H1 (cell line): Measurements from ENCODE around the gene KRT1. TPM values are rescaled to one million over a fixed set of nuclear protein-coding genes. Genes with fewer than 3 reads are reported as not detected.

Experiments used
- CTCF ChIA-PET: fragments of 300-600 bp; sonication (Branson Sonifier 250); formaldehyde crosslinking; loops from one replicate; lab custom pipeline; 2021; ENCODE audit not compliant: partially characterized antibody; lab: Charles Lee
- POLR2A ChIA-PET: fragments of 300-600 bp; sonication (Branson Sonifier 250); formaldehyde crosslinking; loops from one replicate; lab custom pipeline; 2021; ENCODE audit warnings: inconsistent platforms; ENCODE audit not compliant: partially characterized antibody; lab: Charles Lee
- DNase-seq, 2 experiments: peaks; one replicate each; pipeline versions ENCODE4 v3.0.0 to v3.0.0-alpha.2; 2010 to 2022; ENCODE audit warnings: low spot score in 2 of 2, low read depth in 1 of 2, mixed read lengths in 1 of 2
- FAIRE-seq: peaks from 2 replicates; lab custom pipeline; 2011; peaks lifted over from hg19 to GRCh38; lab: Jason Lieb, UNC
- H2AFZ ChIP-seq: 2 replicates; pipeline ENCODE4 v1.8.1; 2012; ENCODE audit warnings: low read length, inconsistent platforms
- H2AK5ac ChIP-seq: 2 replicates; pipeline ENCODE4 v1.6.1; 2013; ENCODE audit warnings: low read depth, low read length
- H2BK120ac ChIP-seq: replicated peaks from 2 replicates; pipeline ENCODE3; 2013; ENCODE audit warnings: low read depth, low read length, inconsistent platforms
- H2BK12ac ChIP-seq: 2 replicates; pipeline ENCODE4 v1.6.1; 2013; ENCODE audit warnings: low read depth, low read length
- H2BK15ac ChIP-seq: 2 replicates; pipeline ENCODE4 v1.6.1; 2013; ENCODE audit warnings: low read length
- H2BK20ac ChIP-seq: 2 replicates; pipeline ENCODE4 v1.6.1; 2013; ENCODE audit warnings: low read length
- H2BK5ac ChIP-seq: 2 replicates; pipeline ENCODE4 v1.6.1; 2013; ENCODE audit warnings: low read depth, low read length
- H3K14ac ChIP-seq: 2 replicates; pipeline ENCODE4 v1.6.1; 2013; ENCODE audit warnings: inconsistent platforms; ENCODE audit not compliant: insufficient read length
- H3K18ac ChIP-seq: 2 replicates; pipeline ENCODE4 v1.6.1; 2013; ENCODE audit warnings: low read length; ENCODE audit errors: extremely low read depth
- H3K23ac ChIP-seq: 2 replicates; pipeline ENCODE4 v1.6.1; 2013; ENCODE audit warnings: inconsistent platforms; ENCODE audit not compliant: insufficient read length
- H3K23me2 ChIP-seq: 2 replicates; pipeline ENCODE4 v1.6.1; 2013; ENCODE audit warnings: low read depth, low read length
- H3K27ac ChIP-seq: 2 replicates; pipeline ENCODE4 v1.6.1; 2011; ENCODE audit warnings: low read depth, low read length, inconsistent platforms
- H3K27me3 ChIP-seq, 4 experiments: replicated peaks in 1 of 4; 1 replicate in 1 of 4; 2 replicates in 3 of 4; pipeline versions ENCODE4 v1.6.1 to v1.8.1; 2011 to 2013; ENCODE audit warnings: low read length in 3 of 4, mild to moderate bottlenecking in 3 of 4, inconsistent platforms in 2 of 4, mixed read lengths in 2 of 4, moderate library complexity in 1 of 4; ENCODE audit not compliant: control insufficient read depth in 3 of 4, insufficient read depth in 3 of 4; ENCODE audit errors: extremely low read depth in 1 of 4
- H3K36me3 ChIP-seq, 4 experiments: 2 replicates each; pipeline versions ENCODE4 v1.6.1 to v1.8.1; 2011 to 2013; ENCODE audit warnings: mild to moderate bottlenecking in 4 of 4, low read length in 3 of 4, moderate library complexity in 2 of 4, control low read depth in 1 of 4, inconsistent platforms in 1 of 4; ENCODE audit not compliant: insufficient read depth in 4 of 4, control insufficient read depth in 2 of 4
- H3K4ac ChIP-seq: replicated peaks from 2 replicates; pipeline ENCODE3; 2013; ENCODE audit warnings: low read length, low read depth, mixed read lengths, inconsistent platforms; ENCODE audit not compliant: insufficient read length
- H3K4me1 ChIP-seq, 4 experiments: replicated peaks in 1 of 4; 1 replicate in 1 of 4; 2 replicates in 3 of 4; pipeline versions ENCODE4 v1.6.1 to v1.8.1; 2011 to 2013; ENCODE audit warnings: low read length in 3 of 4, inconsistent platforms in 2 of 4, mixed read lengths in 1 of 4; ENCODE audit not compliant: insufficient read depth in 4 of 4, control insufficient read depth in 3 of 4
- H3K4me2 ChIP-seq, 2 experiments: 2 replicates each; pipeline versions ENCODE4 v1.6.1 to v1.8.1; 2011 to 2013; ENCODE audit warnings: low read depth in 2 of 2, low read length in 2 of 2, control low read depth in 1 of 2, inconsistent platforms in 1 of 2, mild to moderate bottlenecking in 1 of 2; ENCODE audit not compliant: insufficient read depth in 1 of 2
- H3K4me3 ChIP-seq, 4 experiments: fragments of 200-600, 300-600 bp in 1 of 4; sonication (generic), shearing (Covaris generic), sonication (Bioruptor Twin) in 1 of 4; 2 replicates each; pipeline versions ENCODE4 v1.5.1 to v1.8.1; 2011 to 2016; ENCODE audit warnings: low read length in 4 of 4, low read depth in 3 of 4, control low read depth in 2 of 4, inconsistent platforms in 2 of 4, mild to moderate bottlenecking in 2 of 4, mixed read lengths in 1 of 4, moderate library complexity in 1 of 4; ENCODE audit not compliant: insufficient read depth in 2 of 4; ENCODE audit errors: extremely low read depth in 1 of 4
- H3K56ac ChIP-seq: replicated peaks from 2 replicates; pipeline ENCODE3; 2013; ENCODE audit warnings: low read depth, mild to moderate bottlenecking, mixed read lengths, low read length, inconsistent platforms; ENCODE audit not compliant: insufficient read length
- H3K79me1 ChIP-seq: 2 replicates; pipeline ENCODE4 v1.6.1; 2013; ENCODE audit warnings: low read depth, low read length, control low read depth
- H3K79me2 ChIP-seq, 2 experiments: 2 replicates each; pipeline versions ENCODE4 v1.6.1 to v1.8.1; 2012 to 2013; ENCODE audit warnings: low read length in 2 of 2, mild to moderate bottlenecking in 2 of 2, inconsistent platforms in 1 of 2; ENCODE audit not compliant: insufficient read depth in 2 of 2, control insufficient read depth in 1 of 2
- H3K9ac ChIP-seq, 4 experiments: replicated peaks in 1 of 4; 1 replicate in 1 of 4; 2 replicates in 3 of 4; pipeline versions ENCODE4 v1.6.1 to v1.8.1; 2011 to 2013; ENCODE audit warnings: low read depth in 3 of 4, low read length in 3 of 4, control low read depth in 2 of 4, mild to moderate bottlenecking in 2 of 4, moderate library complexity in 2 of 4, inconsistent platforms in 1 of 4; ENCODE audit errors: extremely low read depth in 1 of 4
- H3K9me3 ChIP-seq, 2 experiments: 2 replicates each; pipeline versions ENCODE4 v1.6.1 to v1.8.1; 2012 to 2013; ENCODE audit warnings: mild to moderate bottlenecking in 2 of 2, moderate library complexity in 2 of 2, control low read depth in 1 of 2, inconsistent platforms in 1 of 2, low read depth in 1 of 2, low read length in 1 of 2, mixed read lengths in 1 of 2; ENCODE audit not compliant: insufficient read depth in 2 of 2
- H4K20me1 ChIP-seq, 2 experiments: replicated peaks in 1 of 2; 2 replicates each; pipeline versions ENCODE3 to v1.8.1; 2011 to 2013; ENCODE audit warnings: inconsistent platforms in 2 of 2, low read length in 2 of 2, mild to moderate bottlenecking in 1 of 2; ENCODE audit not compliant: insufficient read depth in 2 of 2, control insufficient read depth in 1 of 2
- H4K5ac ChIP-seq: 2 replicates; pipeline ENCODE4 v1.6.1; 2013; ENCODE audit warnings: low read length, low read depth, mixed read lengths, inconsistent platforms; ENCODE audit not compliant: insufficient read length
- H4K8ac ChIP-seq: 2 replicates; pipeline ENCODE4 v1.8.0; 2013; ENCODE audit warnings: mild to moderate bottlenecking, moderate library complexity, low read length, inconsistent platforms; ENCODE audit not compliant: insufficient read depth; ENCODE audit errors: extremely low read depth
- H4K91ac ChIP-seq: replicated peaks from 2 replicates; pipeline ENCODE3; 2013; ENCODE audit warnings: low read length, mixed read lengths, inconsistent platforms; ENCODE audit not compliant: insufficient read length
- WGBS, 2 experiments: shearing (Covaris generic) in 1 of 2; methylation state at CpG; one replicate each; pipeline versions ENCODE4 v1.1.6 to v1.1.7; 2013 to 2015; ENCODE audit warnings: low lambda C conversion rate in 2 of 2, mixed read lengths in 2 of 2, inconsistent platforms in 1 of 2, low coverage in 1 of 2, missing lambda C conversion rate in 1 of 2; ENCODE audit not compliant: insufficient replicate concordance in 2 of 2, insufficient coverage in 1 of 2, insufficient read length in 1 of 2; ENCODE audit errors: extremely low coverage in 1 of 2, missing lambda C conversion rate in 1 of 2; 5-methylcytosine and 5-hydroxymethylcytosine counted together
- polyA plus RNA-seq, 7 experiments: library from polyadenylated mRNA; depleted of rRNA in 3 of 7; stranded (reverse) in 5 of 7; unstranded in 2 of 7; fragments of >200 nt in 5 of 7; fragments of 200-250 nt in 2 of 7; gene quantifications; 1 replicate in 5 of 7; 2 replicates in 1 of 7; 4 replicates in 1 of 7; pipeline versions ENCODE4 v1.2.1 to v1.2.3, GENCODE V29; 2011 to 2013; ENCODE audit warnings: missing spikeins in 2 of 7, mixed read lengths in 2 of 7
- total RNA-seq: library from RNA; stranded (reverse); fragmentation: NEBNext Ultra II Directional; extraction: Animal tissue kit (Norgen Biotek cat#: 25700); gene quantifications from 2 replicates; pipeline ENCODE4 v1.2.1, GENCODE V29; 2021

Gene KRT1
- total and polyA plus RNA-seq, 2 of the 8 experiments (the other 6 are each of a cell fraction or from before 2014, with no cell fraction given) = not detected

- no peak overlapping the region for H2BK120ac ChIP-seq
- ChIA-PET CTCF (interaction anchor here (1.0 to 2.5 kb wide), 3 partner anchors 10 to 57 kb away, joined by 3 to 8 read pairs (median 3); no protein-coding TSS in a partner anchor), POLR2A (no interaction called here)
- no peak overlapping the region for H4K8ac ChIP-seq
- H3K79me2 ChIP-seq = no peaks in the 10 kb centered on the region
- no peak overlapping the region for H2BK5ac ChIP-seq
- no peak overlapping the region for H3K18ac ChIP-seq
- H3K4ac ChIP-seq = no peak overlapping the region
- DNase-seq = no peak
- no peak overlapping the region for H2BK12ac ChIP-seq
- H4K91ac ChIP-seq = no peak overlapping the region
- FAIRE-seq = no peak
- no peak overlapping the region for H3K56ac ChIP-seq
- H3K4me2 ChIP-seq = no peak overlapping the region
- no peaks in the 10 kb centered on the region for H3K79me1 ChIP-seq
- H3K4me3 ChIP-seq = no peak overlapping the region
- H3K23me2 ChIP-seq = no peaks in the 10 kb centered on the region
- H2BK15ac ChIP-seq = no peak overlapping the region
- no peaks in the 10 kb centered on the region; a peak in 1 of 7 replicates for H3K27me3 ChIP-seq
- no peak overlapping the region for H3K23ac ChIP-seq
- H3K9me3 ChIP-seq = no peaks in the 10 kb centered on the region
- H3K4me1 ChIP-seq = no peaks in the 10 kb centered on the region
- H3K27ac ChIP-seq = no peak overlapping the region
- no peak overlapping the region for H2AK5ac ChIP-seq
- no peak overlapping the region for H2BK20ac ChIP-seq
- no peak overlapping the region for H3K14ac ChIP-seq
- no peak overlapping the region for H2AFZ ChIP-seq
- WGBS, 2 experiments = 78% methylated on average over 4 of the region's 4 CpGs; no CpG with 5 or more reads in 1 of the 2 experiments
- H4K20me1 ChIP-seq = no peaks in the 10 kb centered on the region
- H3K9ac ChIP-seq = no peak overlapping the region
- no peaks in the 10 kb centered on the region for H3K36me3 ChIP-seq
- no peak overlapping the region for H4K5ac ChIP-seq
These were observed 47.6 kb downstream of the KRT1 start for GRCh38 chr12:52632656-52633055.
